LHCN-M2 (cell line): ENCODE data around the gene RELL1. TPM values are rescaled to one million over a fixed set of nuclear protein-coding genes. Genes with fewer than 3 reads are reported as not detected.

Experiments used
- DNase-seq: peaks from one replicate; pipeline ENCODE4 v3.0.0-alpha.2; 2012; ENCODE audit warnings: low read depth
- total RNA-seq: library from RNA; depleted of rRNA; stranded (reverse); fragments of >200 nt; gene quantifications from 2 replicates; pipeline ENCODE4 v1.2.3, GENCODE V29; 2014

The RELL1 gene
- total RNA-seq, 1 experiment from 2014 or later, result 47.1 TPM

DNA sequence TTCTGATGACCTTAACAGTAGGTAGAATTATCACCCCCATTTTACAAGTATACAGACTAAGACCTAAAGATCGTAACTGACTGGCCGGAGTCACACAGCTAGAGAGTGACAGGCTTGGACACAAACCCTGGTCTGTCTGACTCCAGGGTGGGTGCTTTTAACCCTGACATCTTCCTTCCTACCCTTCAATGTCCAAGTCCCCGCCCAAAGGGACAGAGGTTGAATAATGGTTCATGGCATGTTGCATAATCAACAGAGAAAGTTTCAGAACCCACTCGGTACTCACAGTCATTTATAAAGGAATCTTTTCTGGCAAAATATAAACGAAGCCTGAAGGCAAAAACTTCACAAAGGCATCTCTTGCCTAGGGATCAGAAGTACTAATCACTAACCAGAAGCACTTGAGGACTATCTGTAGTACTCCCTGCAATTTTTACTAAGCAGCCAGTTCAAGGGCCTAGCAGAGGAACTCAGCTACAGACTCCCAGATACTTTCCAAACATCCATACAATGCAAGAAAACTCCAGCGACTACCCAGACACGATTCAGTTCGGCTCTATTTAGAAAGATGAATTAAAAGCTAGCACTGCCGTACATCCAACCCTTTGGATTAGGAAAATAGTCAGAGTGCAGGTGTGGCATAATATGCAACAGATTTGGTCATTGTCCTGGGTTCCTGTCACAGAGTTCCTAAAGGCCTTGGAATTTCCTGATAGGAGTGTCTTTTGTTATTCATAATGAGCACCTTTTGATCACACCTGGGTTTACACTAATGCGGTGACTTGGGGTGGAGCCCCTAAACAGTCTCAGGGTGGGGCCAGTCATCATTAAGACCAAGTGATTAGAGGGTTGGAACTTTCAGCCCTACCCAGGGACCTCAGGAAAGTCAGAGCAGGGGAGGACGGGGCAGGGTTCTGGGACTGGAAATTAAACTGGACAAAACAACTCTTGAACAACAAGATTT is 44.0 kb downstream of the RELL1 start:
- no peak for DNase-seq

DNA sequence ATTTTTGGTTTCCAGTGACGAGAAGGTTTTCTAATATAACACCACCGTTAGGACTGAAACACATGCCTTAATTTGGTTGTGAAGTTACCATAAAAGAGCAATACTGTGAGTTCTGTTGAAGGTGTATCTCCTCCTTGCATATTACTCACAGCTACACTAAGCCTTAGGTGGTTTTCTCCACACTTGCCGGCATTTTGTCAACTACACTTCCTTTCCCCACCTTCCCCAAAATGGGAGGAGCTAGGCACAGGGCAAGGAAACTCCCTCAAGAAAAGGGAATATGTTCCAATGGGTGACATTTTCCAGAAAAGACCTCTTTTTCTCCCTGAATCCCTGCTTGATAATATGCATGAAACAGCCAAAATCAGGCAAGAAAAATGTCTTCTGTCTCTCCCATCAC is 44.8 kb downstream of the RELL1 start:
- no peak for DNase-seq

DNA sequence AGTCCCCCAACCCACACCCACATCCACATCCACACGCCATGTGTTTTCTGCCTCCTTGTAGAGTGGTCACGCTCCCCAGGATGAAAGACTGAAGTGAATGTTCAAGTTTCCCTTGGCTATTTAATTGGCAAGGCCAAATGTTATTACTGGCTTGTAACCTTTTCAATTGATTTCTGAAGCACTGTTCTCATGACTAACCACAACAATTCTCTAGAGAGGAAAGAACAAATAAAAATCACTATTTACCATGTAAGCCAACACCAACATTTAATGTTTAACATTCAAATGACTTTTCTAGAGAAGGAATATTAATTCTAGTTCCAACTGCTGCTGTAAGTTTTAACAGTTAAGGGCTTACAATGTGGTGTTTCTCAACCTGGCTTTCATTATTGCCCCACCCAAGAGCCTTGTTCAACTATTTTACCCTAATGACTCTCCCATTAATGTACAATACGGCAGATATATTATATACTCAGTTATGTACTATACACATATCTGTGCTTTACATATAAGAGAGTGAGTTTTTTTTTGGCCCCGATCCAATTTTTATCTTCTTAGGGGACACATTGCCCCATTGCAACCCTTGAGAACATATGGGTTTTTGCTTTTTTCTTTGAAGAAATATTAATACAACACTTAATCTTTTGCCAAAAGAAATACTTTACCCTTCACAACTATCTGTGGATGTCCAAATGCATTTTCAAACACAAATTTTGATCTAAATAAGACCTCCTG is 46.5 kb downstream of the RELL1 start:
- peak; percentile 44 for DNase-seq

DNA sequence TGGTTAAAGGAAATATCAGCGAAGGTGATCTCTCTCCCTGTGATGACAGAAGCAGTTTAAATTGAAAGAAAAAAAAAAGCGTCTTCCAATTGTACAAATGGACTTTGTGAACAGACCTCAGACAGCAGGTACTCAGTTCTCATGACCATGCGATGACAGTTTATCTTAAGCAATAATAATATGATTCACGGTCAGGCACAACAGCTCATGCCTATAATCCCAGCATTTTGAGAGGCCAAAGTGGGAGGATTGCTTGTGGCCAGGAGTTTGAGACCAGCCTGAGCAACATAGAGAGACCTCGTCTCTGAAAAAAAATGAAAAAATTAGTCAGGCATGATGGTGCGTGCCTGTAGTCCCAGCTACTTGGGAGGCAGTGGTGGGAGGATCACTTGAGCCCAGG is 51.0 kb downstream of the RELL1 start:
- no peak for DNase-seq

DNA sequence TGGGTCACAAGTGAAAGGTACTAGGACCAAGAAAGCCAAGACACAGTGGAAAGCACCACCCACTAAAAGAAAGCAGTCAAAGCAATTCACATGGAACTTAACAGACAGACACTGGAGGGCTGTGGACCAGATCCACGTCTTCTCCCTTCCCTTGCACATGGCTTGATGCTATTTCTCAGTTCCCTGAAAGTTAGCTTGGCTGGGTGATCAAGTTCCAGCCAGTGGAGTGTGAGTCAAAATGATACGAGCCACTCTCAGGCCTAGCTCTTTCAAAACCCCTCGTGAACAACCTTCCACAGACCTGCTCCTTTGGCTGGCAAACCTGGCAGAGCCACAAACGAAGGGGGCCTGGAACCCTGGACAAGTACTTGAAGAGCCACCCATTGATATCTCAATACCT is 52.0 kb downstream of the RELL1 start:
- no peak for DNase-seq

DNA sequence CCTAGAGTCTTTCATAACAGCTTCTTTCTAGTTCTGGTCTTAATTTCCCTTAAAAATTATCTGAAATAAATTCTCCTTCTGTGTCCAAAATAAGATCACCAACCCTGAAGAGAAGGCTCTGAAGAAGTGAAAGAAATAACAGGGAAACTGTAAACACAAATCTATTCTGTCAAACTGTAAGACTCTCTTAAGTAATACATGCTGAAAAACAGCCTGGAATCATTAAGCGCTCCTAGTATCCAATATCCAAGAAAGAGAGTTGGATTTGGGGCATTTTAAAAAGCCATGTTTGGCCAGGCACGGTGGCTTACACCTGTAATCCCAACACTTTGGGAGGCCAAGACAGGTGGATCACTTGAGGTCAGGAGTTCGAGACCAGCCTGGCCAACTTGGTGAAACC is 53.3 kb downstream of the RELL1 start:
- no peak for DNase-seq

DNA sequence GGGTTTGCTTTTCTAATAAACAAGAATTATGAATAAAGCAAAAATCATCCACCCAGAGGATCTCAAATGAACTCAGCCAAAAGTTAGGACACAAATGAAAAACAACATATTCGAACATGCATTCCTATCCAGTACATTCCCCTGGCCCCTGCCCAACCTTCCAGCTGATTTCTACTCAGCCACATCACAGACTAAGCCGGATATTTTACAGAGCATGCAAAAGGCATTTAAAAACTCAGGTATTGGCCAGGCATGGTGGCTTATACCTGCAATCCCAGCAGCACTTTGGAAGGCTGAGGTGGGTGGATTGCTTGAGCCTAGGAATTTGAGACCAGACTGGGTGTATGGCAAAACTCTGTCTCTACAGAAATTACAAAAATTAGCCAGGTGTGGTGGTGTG is 54.6 kb downstream of the RELL1 start:
- DNase-seq, result no peak

DNA sequence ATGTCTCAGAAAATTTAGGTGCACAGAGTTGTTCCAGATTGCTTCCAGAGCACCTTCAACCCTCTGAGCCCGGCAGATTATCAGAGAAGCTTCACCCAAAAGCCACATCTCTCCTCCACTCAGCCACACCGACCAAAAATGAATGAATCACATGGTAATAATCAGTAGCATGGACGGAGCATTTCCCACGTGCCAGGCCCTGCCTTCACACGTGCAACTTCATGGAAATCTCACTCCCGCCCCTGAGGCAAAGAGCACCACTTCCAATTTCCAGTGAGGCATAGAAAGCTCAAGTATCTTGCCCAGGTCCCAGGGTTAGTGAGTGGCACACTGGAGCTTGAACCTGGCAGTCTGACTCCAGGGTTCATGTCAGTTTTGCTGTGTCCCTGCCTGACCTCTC is 56.5 kb downstream of the RELL1 start:
- DNase-seq, result no peak

DNA sequence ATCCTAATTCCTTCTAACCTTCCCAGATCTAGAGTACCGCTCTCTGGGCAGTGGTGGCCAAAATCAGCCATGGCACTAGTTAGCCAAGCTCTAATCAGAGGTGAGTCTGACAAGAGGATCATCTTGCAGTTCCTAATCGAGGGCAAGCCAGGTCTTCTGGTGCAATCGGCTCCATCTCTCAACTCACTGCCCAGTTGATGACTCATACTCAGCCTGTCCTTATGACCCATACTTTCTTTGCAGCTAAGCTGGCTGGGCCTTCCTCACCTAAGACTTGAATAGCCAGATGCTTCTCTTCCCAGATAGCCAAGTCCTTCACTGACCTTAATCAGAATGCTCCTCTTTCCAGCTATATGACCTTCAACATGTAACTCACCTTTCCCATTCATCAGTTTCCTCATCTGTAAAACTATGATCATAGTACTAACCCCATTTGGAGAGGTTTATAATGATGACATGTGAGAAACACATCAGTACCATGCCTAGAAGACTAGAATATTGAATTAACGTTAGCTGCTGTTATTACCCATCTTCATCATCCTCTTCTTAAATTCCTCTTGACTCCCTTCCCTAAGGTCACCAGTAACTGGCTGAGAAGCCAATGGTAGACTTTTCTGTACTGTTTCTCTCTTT is 57.1 kb downstream of the RELL1 start:
- peak; percentile 70 for DNase-seq

DNA sequence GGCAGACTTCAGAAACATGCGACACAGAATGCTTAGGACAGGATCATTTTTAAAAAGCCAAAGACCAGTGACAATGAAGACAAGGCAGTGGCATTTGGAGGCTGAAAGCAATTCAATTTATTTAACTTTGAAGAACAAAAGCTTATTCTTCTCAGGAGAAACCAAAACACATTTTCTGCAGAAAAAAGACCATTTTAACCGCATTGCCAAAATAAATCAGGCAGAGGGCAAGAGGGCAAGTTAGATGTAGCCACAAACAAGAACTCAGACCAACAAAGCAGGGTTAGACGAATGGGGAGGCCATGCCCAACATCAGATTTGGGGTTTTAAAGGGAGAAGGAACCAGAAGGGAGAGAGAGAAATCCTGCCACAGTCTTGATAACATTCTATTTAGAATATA is 58.9 kb downstream of the RELL1 start:
- DNase-seq, result no peak

DNA sequence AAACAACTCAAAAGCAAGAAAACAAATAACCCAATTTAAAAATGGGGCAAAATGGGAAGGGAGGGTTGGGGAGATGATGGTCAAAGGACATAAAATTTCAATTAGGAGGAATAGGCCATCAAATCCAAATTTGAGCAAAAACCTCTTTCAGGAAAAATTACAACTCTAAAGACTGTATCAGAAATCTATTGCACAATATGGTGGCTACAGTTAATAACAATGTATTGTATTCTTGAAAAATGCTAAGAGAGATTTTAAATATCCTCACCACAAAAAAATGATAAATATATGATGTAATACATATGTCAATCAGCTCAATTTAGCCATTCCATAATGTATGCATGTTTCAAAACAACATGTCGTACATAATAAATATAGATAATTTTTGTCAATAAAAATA is 60.7 kb downstream of the RELL1 start:
- no peak for DNase-seq

DNA sequence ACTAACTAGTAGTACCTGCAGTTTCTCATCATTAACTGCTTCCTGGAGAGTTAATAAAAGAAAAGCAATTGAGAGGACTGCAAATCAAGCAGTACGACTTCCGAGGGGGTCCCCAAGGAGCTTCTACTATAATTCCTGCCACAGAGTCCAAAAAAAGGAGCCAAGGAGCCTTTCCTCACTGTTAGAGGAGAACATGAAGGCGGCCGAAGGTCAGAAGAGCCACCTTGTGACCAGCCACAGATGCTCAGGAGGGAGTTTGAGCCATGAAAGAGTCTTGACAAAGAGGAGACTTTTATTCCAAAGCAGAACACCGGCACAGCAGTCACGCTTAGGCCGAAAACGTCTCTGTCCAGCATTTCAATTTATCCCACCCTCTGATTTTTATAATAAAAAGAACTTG is 62.2 kb downstream of the RELL1 start:
- no peak for DNase-seq

DNA sequence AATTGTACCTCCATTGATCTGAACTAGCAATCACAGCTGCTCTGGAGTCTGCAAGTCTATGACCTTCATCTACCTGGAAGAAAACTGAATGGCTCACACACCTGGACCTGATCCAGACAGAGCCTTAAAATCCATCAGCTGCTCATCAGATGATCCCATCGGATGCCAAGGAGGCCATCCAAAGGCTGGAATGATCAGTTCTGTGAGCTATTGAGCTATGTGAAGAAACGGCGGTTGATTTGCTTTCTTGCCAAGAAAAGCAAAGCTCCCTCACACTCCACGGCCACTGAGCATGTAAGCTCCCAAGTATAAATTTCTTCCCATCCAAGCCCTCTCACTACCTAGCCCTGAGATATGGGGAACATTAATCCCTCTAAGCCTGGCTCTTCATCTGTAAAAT is 63.1 kb downstream of the RELL1 start:
- no peak for DNase-seq

DNA sequence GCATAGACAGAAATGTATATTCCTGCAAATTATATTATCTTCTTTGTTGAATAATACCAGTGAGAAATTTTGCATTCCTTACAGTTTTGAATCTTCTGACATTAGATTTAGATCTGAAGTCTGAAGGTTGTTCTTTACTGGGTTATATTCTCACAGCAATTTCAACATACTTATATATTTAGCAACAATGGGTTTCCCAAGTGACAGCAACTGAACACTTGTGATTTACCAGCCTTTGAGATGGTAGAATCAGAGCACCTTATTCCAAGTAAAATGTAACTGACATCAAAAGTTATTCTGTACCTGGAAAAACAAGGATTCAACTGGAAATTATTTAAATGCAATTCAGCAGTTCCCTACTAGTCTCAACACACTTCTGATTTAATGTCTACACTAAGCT is 66.0 kb downstream of the RELL1 start:
- no peak for DNase-seq

DNA sequence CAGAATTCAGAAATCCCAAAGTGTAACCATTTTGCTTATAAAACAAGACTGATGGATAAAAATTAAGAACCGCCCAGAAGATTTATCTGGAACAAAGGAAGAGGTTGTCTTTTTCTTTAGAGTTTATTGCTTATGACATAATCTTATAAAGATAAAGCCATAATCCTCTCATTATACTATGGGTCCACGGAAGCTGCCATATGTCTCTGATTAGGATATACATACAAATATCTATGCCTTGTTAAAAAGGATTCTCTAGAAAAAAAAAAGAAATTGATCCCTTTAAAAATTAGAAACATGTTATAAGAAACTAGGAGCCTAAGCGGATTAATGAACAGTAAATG is 70.5 kb downstream of the RELL1 start:
- no peak for DNase-seq

DNA sequence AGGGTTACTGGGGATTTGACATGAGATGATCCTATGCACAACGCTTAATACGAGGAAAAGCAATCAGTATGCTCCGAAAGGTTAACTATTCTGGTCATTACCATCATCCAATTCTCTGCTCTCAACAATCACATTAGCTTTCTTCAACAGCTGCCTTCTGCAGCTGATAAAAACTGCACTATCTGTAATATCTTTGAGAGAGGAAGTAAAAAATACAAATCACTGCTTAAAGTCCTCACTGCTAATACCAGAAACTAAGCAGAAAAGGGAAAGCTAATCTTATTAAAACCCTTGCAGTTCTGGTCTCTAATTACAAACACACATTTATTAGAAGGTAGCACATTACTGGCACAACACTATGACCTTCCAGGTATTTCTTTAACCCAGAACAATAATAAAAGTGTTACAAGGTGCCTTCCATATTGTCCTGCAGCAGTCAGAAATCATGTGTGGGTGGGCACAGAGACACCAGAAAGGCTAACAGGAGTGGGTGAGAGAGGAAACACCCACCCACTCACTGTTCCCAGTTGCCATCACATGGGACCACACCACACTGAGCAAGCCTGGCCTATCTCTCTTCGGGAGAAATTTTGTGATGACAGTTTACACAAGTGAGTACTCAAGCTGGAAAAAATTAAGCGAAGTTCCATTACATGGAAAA is 71.0 kb downstream of the RELL1 start:
- no peak for DNase-seq

DNA sequence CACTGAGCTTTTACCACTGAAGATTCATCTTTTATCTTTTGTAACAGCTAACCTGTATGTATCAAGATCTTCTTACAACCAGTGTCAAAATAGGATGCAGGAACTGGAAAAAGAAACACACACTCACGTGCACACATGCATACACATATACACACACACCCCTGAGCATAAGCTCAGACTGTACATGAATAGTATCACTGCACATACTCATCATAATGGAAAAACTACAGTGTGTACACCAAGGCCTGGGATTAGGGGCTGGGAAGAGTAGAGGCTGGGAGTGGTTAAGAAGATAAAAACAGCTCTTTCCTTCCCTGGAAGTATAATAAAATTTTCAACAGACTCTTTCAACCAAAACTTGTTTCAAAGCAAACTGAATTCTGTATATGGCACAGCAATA is 73.4 kb downstream of the RELL1 start:
- DNase-seq, result no peak

DNA sequence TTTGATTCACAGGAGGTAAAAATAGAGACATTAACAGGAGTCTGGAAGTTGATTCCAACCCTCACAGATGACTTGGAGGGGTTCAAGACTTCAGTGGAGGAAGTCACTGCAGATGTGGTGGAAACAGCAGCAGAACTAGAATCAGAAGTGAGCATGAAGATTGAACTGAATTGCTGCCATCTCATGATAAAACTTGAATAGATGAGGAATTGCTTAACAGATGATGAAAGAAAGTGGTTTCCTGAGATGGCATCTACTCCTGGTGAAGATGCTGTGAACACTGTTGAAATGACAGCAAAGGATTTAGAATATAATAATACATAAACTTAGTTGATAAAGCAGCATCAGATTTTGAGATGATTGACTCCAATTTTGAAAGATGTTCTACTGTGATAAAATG is 76.5 kb downstream of the RELL1 start:
- DNase-seq, result no peak

DNA sequence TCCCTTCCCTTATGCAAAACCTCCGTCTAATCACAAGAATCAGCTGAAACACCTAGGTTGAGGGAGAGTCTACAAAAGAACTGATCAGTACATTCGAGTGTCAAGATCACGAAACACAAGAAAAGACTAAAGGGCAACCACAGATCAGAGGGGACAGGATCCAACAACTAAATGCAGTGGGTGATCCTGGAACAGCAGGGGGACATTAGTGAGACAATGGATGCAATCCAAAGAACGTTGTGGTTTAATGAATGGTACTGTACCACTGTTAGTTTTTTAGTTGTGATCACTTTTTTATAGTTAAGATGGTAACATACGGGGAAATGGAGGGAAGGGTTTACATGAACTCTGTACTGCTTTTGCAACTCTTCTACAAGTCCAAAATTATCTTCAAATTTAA is 79.2 kb downstream of the RELL1 start:
- DNase-seq, result no peak

DNA sequence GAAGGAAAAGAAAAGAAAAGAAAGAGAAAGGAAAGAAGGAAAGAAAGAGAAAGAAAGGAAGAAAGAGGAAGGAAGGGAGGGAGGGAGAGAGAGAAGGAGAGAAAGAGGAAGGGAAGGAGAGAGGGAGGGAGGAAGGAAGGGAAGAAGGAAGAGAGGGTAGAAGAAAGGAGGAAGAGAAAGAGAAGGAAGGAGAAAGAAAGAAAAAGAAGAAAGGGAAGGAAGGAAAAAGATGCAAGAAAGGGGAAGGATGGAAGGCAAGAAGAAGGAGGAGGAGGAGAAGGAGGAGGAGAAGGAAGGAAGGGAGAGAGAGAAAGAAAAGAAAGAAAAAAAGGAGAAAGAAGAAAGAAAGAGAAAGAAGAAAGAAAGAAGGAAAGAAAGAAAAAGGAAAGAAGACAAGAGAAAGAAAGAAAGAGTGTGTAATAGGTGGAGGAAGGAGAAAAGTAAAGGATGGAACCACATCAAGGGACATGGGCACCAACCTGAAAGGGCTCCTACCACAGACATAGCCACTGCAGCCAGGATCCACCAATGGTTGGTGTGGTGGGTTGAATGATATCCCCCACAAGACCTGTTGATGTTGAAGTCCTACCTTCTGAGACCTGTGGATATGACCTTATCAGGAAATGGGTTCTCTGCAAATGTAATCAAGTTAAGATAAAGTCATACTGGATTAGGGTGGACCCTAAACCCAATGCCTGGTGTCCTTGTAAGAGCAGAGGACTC is 80.2 kb downstream of the RELL1 start:
- no peak for DNase-seq

DNA sequence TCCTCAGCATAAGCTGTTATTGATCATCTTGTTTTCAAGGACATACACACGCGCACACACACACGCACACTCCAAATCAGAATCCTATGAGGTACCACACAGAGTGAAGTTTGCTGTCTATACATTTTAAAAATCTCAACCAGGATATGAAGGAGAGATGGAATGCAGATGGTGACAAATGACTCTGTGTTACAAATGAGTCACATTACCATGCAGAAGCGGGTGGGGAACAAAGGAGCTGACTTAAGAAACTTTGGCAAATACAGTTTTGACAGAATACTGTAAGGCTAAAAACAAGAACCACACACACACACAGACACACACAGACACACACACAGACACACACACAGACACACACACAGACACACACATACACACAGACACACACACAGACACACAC is 81.7 kb downstream of the RELL1 start:
- DNase-seq, result peak; percentile 51
